ENCODE measurements around the gene RAD51B.

Gene RAD51B

DNA sequence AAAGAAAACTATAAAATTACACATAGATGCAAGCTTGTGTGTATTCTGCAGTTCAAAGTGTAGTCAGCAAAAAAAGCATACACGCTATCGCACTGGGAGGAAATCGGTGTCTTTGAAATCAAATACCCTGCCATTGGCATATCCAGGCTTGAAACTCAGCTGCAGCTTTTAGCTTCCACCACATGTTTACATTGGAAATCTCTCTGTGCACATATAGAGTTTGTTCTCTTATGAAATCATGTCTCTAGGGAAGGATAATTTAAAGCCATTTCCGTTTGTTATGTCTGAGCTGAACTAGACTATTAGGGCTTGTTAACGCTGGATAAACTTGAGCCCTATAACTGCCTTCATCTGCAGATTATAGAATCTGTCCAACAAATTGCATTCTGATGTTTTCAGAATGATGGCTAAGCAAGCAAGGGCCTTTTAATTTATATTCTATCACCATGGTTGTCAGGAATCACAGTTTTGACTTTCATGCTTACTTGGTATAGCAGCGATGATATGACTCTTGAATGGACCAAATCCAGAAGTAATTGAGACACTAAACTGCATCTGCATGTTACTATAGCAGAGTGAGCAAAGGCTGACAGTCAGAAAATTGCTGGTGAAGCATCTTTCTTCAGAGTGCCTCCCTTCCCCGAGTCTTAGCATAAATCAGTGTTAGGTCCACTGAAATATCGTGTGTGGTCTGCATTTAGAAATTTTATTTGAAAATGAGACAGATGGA lies 530.5 kb downstream of the RAD51B start:
- DNase-seq = no peak

DNA sequence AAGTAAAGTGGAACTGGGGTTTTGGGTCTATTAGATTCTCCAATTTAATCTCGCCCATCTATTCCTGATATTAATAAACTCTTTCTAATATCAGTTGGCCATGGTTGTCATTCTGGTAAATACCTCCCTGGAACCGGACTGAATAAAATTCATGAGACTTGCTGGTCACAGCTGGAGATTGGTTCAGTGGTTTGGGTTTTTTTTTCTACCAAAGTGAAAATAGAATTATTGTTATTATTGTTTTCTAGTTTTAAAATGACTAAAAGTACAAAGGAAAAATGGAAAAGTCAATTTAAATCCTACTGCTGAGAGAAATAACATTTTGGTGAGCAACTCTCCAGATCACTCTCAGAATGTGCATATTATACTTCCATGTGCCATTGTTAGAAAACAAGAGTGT lies 535.8 kb downstream of the RAD51B start:
- DNase-seq = no peak

DNA sequence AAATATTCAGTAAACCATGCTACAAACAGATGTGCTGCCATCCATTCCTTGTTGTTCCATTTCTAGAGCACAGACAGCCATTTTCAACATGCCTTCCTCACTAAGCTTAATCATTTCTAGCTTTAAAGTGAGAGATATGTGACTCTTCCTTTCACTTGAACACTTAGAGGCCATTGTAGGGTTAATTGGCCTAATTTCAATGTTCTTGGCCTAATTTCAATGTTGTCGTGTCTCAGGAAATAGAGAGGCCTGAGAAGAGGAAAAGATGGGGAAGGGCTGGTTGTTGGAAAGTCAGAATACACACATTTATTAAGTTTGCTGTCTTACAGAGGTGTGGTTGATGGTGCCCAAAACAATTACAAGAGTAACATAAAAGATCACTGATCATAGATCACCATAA lies 538.2 kb downstream of the RAD51B start:
- DNase-seq = no peak

DNA sequence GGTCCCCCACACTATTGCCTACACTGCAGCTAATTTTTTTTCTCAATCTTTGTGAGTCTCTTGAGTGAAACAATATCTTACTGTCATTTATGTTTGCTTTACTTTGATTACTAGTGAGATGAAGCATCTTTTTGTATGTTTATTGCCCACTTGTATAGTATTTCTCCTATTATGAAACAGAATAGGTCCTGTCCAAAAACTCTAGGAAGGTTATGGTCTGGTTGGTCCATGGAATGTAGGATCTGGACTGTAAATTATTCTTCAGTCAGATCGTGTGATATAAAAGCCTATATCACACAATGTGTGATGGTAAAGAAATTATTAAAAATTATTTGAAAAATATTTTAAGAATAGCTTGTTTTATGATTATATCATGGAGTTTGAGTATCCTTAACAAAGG lies 538.9 kb downstream of the RAD51B start:
- DNase-seq = no peak

DNA sequence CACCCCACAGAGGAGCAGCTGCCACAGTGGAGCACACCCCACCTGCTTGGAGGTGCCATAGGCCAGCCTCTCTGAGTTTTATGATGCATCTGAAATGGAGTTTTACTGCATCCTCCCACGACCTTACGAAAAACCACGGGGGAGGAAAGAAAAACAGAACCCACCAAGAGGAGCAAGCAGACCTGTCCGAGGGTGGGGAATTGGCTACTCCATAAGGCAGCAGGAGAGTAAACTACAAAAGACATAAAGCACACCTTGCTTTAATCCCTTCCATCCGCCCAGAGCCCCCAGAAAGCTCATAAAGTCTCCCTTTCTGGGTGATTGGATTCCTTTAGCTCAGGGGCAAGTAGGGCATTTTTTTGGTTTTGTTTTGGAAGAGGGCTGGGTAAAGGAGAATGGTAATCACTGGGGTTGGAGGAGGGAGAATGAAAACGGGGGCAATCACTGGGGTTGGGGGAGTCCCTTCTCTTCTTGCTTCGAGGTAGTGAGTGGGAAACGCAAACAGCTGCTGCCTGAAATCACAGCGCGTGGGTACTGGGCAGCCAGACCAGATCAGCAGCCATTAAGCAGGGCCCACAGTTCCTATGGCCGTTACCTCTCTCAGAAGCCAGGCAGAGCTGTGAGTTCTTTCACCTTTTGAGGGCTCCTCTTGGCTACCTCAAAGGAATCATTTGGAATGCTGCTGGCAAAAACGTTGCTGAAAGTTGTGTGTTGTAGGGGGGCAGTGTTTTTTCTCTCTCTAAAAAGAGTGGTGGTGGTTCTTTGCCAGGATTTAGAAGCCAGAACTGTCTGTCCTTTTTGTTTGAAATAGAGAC lies 539.6 kb downstream of the RAD51B start:
- DNase-seq = no peak

DNA sequence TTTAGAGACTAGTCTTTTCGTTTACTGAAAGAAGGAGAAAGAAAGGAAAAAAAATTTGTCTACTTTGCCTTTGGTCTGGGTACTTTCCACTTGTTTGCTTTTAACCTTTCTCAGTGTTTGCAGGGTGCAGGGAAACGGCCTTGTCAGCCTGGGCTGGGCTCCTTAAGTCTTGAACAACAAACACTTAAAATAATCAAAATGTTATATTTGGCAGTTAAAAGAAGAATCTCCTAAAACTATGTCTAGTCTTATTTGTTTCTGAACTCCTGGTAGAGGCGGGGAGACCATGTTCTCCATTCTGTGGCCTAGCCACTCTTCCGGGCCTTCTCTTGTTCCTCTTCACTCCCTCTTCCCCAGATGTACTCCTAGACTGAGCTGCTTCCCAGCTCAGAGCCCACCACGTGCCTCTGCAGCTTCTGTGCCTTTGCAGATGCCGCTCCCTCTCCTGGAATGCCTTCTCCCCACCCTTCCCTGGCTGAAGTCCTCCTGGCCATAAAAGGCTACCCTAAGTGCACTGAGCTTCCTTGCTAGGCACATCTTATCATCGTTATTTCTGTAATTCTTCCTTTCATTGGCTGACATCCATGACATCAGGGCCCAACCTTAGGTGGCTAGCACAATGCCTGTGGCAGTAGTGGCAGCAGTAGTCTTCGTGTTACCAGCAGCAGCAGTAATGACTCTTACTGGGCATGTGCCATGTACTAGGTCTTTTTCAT lies 540.4 kb downstream of the RAD51B start:
- DNase-seq = no peak

DNA sequence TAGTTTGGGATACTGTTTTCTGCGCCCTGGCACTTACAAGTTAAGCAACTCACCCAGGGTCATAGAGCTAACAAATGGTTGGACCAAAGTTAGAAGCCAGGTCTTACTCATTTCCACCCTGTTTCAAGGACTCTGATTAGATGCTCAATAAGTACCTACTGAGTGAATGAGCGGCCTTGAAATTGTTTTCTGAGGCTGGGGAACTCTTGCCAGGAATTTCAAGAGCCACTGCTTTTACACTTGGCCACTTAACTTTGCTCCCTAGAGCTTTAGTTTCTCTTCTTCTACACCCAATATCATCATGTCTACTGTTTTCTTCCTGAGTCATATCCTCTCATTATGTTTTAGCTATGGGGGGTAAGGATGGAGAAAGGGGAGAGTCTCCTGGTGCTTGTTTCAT lies 541.7 kb downstream of the RAD51B start:
- DNase-seq = no peak

DNA sequence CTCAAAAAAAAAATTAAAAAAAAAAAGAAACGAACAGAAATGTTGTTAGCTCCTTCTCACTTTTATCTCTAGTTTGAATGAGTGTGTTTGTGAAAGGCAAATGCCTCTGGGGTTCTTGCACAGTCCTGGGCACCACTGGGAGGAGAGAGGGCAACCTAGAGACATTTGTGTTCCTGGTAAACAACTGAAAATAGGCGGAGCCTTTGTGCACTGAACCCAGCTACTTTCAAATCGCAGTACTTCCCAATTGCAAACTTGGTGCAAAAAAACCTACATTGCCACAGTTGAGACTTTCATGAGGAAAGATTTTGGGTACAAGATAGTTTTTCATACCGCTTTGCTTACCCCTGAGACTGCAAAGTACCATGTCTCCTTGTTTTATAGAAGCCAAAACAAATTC lies 543.3 kb downstream of the RAD51B start:
- peak in 1 of 2 donors; percentile 27 for DNase-seq

DNA sequence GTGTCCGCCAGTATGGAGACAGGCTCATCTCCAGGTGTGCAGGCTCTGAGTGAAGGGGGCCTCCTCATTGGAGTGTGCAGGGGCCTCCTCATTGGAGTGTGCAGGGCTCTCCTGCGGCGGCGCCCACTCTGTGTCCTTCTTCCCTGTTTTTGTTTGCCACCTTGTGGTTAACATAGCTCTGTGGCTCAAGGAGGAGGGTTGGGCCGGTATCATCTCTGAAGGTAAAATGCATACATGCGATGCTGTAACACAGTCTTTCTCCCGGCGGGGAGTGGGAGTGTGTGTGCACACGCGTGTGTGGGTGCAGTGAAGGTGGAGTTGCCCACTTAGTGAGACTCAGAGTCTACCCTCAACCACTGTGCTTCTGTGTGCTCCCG lies 543.9 kb downstream of the RAD51B start:
- no peak for DNase-seq

DNA sequence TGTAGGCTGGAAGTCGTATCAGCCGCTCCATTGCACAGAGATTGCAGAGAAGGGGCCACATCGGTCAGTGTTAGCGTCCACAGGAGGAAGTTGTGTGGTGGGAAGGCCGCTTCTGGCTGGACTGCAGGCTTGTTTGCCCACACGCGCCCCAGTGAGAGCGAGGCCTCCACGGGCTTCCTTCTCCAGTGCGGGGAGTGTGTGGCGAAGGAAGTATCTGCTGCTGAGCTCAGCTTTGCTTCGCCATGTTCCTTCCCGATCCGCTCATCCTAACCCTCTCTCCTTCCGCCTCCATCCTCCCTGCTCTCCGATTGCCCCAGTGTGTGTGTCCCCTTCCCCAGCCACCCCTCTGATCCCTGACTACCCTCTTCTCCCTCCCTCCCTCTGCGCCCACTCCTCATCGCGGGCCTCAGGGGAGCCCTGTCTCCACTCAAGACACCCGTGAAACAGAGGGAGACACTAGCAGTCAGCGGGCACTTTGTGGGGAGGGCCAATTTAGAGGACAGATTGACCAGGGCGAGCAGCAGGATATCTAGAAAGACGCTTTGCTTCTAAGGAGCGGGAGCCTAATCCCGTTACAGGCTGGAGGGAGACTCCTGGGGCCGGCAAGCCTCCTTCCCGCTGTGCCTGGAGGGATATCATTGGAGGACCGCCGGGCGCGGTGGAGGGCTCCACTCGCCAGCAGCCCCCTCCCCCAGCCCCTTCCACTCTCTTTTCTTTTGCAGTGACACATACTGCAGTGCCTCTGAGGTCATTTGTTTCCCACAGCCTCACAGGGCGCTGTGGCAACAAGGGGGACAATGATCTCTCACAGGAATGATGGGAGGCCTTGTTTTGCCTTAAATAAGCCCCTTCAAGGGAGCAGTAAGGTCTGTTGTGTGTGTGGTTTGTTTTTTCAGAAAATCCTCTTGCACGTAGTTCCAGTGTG lies 544.5 kb downstream of the RAD51B start:
- no peak for DNase-seq

DNA sequence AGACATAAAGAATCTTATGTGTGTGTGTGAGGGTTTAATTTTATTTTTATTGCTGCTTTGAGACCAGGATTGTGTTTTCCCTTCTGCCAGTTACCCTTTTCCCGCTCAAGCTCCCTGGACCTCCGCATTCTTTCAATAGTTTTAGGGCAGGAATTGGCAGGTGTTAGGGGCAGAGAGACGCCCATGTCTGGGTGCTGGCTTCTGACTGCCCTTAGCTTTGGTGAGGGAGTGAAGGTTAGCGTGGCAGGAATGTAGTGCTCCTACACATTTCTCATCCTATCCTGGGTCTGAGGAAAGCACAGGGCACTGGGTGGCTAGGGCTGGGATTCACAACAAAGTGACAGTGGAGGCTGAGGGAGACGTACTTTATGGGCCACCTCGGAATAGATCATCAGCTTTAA lies 545.2 kb downstream of the RAD51B start:
- no peak for DNase-seq

DNA sequence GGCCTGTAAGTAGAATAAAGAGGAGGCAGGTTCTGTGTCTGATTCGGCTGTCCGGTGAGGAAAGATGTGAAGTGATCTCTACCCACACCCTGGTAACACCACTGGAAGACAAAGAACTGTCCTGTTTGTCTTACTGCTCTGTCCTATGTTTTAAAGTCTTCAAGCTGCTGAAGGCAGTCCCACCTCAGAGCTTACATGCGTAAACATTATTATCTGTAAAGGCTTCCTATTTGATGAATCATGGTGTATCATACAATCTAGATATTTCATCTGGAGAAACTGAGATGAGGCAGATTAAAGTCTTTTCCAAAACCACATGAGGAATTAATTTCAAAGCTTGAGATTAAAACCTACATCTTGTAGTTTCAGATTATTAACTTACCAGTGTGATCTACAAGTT lies 545.6 kb downstream of the RAD51B start:
- DNase-seq = no peak

DNA sequence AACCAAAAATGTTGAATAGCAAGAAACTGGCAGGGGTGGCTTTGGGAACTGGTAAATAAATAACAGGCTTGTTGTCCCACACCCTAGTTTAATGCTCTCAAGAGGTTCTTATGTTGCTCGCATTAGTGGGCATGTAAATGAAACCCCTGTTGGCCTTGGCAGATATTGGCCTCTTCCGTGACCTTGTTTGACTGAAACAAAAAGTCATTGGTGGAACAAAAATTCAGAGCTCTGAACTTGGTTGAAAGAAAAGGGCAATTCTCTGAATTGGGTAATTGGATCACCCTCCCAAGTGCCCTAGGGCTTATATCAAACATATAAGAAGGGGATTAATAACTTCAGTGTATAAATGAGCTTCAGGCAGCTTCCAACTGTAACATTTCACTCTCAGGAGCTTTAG lies 547.1 kb downstream of the RAD51B start:
- DNase-seq = no peak

DNA sequence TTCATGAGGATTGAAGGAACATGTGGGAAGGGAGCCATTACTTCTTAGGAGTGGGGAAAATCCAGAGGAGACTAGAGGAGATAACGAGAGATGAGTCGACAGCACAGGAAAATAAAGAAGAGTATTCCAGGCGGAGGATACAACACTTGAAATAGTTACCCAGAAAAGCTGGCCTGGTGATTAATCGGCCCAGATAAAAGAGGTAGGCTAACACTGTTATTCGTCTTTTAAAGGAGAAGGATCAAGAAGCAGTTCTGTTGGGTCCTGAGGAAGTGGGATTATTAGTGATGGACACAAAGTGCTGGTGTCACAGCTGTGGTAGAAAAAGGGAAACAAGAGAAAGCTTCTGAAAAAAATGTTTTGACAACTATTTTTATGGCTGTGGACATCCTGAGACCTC lies 548.0 kb downstream of the RAD51B start:
- DNase-seq = no peak

DNA sequence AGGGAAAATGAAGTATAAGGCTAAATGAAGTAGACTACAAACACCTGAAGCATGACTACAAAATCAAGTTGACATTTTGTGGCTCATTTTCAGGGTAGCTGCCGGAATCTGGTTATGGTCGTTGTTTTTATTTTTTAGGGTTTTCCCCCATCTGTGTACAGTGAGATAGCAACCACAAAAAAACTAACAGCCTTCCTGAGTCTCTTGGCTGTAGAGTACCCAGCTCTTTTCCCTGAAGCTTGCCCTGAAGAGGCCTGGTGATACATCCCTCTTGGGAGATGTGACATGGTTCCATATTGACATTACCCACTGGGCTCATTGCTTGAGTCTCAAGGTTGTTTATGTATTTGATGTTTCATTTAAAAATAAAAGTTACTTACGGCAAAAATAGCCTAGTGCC lies 549.3 kb downstream of the RAD51B start:
- peak in 1 of 2 donors; percentile 45 for DNase-seq

DNA sequence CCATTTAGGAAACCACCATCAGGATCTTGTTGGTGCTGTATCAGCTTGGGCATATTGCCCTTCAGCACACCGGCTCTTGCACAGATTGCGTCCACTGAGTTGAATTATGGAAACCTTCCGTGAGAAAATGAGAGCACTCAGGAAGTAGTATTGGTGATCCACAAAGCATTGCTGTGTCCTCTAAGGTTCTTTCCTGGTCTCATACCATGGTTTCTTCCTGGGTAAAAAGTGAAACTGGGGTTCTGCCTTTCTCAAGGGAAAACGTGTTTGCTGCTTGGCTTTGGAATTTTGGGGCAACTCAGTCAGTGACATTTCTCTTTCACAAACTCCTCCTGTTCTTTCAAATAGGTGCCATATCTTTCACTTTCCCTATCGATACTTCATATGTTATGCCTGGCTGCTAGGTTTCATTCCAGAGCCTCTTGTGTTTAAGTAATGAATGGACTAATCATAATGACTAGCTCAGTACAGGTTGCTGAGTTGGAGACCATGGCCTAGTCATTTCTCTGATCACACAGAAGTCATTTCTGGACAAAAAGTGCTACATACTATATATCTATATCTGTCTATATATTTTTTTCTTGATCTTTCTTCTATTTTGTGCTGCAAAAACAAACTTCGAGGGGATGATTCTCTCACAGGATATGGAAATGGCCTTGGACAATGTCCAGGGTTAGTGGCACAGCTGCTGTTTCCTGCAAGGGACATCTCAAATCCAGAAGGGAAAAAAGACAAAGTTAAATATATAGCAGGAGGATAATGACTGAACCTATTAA lies 549.9 kb downstream of the RAD51B start:
- DNase-seq = no peak

DNA sequence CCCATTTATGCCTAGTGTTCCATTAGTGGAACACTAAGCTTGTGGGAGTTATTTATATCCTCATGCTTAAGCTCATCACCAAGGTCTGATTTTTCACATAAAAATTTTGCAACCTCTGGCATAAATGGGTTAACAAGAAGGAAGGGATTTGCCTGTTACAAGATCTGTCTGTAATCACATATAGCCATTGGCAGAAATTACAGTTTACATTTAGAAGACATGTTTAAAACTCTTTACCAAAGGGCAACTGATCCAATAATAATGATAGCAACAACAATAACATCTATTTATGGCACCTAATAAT lies 550.4 kb downstream of the RAD51B start:
- no peak for DNase-seq

DNA sequence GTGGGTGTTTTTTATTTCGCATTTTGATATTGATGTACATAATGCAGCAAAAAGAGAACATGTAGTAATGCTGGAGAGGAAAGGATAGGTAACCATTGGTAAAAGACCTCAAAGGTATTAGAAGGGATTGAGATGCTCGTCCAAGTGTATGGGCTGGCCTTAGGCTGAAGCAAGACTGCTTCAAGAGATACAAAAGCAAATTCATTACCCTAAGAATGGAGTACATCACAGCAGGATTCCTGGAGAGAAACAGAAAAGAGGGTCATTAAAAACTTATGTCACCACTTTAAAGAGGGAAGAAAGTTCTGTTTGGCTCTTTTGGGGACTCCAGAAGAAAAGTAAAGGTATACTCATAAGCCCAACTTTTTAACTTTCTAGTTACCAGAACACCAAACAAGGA lies 552.8 kb downstream of the RAD51B start:
- DNase-seq = no peak

DNA sequence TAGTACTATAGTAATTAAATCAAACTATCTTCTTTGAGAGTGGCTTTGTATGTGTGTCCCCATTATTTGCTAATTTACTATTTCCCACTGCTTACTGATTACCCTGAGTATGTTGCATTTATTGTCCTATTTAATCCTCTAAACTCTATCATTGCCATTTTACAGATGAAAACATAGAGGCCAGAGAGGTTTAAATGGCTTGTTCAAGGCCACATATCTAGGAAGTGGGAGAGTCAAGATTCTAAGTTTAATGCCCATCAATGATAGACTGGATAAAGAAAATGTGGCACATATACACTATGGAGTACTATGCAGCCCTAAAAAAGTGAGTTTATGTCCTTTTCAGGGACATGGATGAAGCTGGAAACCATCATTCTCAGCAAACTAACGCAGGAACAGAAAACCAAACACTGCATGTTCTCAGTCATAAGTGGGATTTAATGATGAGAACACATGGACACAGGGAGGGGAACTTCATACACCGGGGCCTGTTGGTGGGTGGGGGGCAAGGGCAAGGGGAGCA lies 553.6 kb downstream of the RAD51B start:
- no peak for DNase-seq

DNA sequence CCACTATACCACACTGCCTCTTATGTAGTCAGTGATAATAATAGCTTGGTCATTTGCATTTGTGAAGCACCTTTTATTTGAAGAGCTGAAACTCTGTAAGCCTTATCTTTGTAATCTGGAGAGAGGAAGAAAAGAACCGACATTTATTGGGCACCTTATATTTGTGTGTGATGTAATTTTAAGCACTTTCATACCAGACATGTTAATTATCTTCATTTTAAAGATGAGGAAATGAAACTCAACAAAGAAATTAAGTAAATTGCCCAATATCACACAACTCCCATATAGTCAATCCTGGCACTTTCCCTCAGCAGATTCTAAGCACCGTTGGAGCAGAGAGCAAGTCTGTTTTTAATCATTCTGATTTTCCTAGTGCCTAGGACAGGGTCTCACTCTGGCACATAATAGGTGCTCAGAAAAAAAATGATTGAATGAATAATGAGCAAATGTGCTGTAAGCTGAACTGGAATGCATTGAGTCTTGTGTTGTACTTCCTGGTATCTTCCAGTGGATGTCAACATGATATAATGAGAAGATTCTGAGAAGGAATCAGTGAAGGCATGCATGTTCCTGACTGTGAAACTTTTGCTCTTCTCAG lies 554.4 kb downstream of the RAD51B start:
- no peak for DNase-seq

DNA sequence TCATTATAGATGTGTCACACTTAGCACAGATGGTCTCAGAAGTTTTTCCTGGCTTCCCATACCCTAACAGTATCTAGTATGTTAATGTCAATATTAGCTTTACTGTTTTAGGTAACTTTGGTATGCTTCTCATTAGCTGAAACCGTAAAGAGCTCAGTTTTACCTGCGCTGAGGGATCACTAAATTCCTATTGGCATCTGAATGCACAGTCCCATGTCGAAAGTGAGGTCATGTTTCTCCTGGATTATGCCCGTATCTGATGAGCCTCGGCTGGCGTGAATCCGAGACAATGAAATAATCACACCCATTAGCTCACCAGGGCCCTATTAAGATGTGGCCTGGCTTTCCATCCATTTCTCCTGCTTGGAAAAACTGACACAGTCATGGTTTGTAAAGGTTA lies 555.1 kb downstream of the RAD51B start:
- DNase-seq = no peak

DNA sequence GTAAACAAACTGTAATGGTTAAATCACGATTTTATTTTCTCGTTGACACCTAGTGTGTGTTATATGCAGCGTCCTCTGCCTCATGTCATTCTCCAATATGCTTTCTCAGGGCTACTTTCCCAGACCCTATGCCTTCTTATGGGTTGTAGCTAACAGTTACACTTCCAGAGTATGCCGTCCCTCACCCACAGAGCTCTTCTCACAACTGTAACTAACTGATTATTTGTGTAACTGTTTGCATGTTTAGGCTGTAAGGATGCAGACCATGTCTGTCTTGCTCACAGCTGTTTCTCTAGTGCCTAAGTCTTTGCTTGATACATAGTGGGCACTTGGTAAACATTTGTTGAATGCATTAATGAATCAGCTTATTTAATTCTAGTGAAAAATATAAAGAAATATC lies 555.8 kb downstream of the RAD51B start:
- no peak for DNase-seq
